K562 (cell line): Measurements from ENCODE around the gene GPER1. TPM values are rescaled to one million over a fixed set of nuclear protein-coding genes. Genes with fewer than 3 reads are reported as not detected.

Source experiments
- ATAC-seq: fragments of 200-7000 bp; cut with Tn5 transposase; 3 replicates; pipeline ENCODE4 v1.9.1; 2020; ENCODE audit warnings: moderate library complexity
- BruUV-seq: library from RNA; stranded (reverse); fragments of 400-500 nt; replicated peaks from 2 replicates; lab custom pipeline; 2021; lab: Mats Ljungman, UMichigan
- CTCF ChIA-PET: fragments of 300-600 bp; formaldehyde crosslinking; extraction: SDS; loops from one replicate; lab custom pipeline; 2021; ENCODE audit warnings: low intra/inter-chr PET ratio; lab: Yijun Ruan, JAX
- POLR2A ChIA-PET: fragments of 300-600, 350-650 bp; sonication (Branson Sonifier 250); formaldehyde crosslinking; extraction: SDS; loops from one replicate; lab custom pipeline; 2021; ENCODE audit warnings: antibody characterized with exemption, inconsistent platforms; lab: Yijun Ruan, JAX
- DNase-seq, 4 experiments: peaks; one replicate each; pipeline versions ENCODE4 v3.0.0 to v3.0.0-alpha.2; 2011 to 2018; ENCODE audit warnings: low spot score in 3 of 4, mixed read lengths in 3 of 4; ENCODE audit errors: extremely low read depth in 1 of 4
- FAIRE-seq: peaks from 2 replicates; lab custom pipeline; 2011; peaks lifted over from hg19 to GRCh38; lab: Jason Lieb, UNC
- H2AFZ ChIP-seq: 2 replicates; pipeline ENCODE4 v1.6.0; 2011; ENCODE audit warnings: low read depth, low read length, control low read depth, inconsistent platforms
- H3K27ac ChIP-seq: fragments of 200-600 bp; 3 replicates; pipeline ENCODE4 v1.8.0; 2011; ENCODE audit warnings: low read depth, mild to moderate bottlenecking, control low read depth, inconsistent platforms, low read length, moderate library complexity, mixed read lengths; ENCODE audit errors: extremely low read depth
- H3K27me3 ChIP-seq, 2 experiments: fragments of 300-600 bp in 1 of 2; 2 replicates in 1 of 2; 3 replicates in 1 of 2; pipeline versions ENCODE4 v1.6.0 to v1.8.0; 2011; ENCODE audit warnings: inconsistent platforms in 2 of 2, low read length in 2 of 2, mild to moderate bottlenecking in 1 of 2, mixed read lengths in 1 of 2, moderate library complexity in 1 of 2; ENCODE audit not compliant: control insufficient read depth in 2 of 2, insufficient read depth in 2 of 2
- H3K36me3 ChIP-seq: fragments of 300-600 bp; 3 replicates; pipeline ENCODE4 v1.8.0; 2011; ENCODE audit warnings: mild to moderate bottlenecking, low read length, inconsistent platforms; ENCODE audit not compliant: control insufficient read depth, insufficient read depth
- H3K4me1 ChIP-seq, 2 experiments: fragments of 200-600 bp in 1 of 2; replicated peaks in 1 of 2; 2 replicates in 1 of 2; 3 replicates in 1 of 2; pipeline versions ENCODE4 v1.5.1 to v1.8.0; 2011; ENCODE audit warnings: inconsistent platforms in 2 of 2, low read length in 2 of 2, mild to moderate bottlenecking in 1 of 2, mixed read lengths in 1 of 2, moderate library complexity in 1 of 2; ENCODE audit not compliant: control insufficient read depth in 2 of 2, insufficient read depth in 2 of 2
- H3K4me2 ChIP-seq: 2 replicates; pipeline ENCODE4 v1.6.1; 2011; ENCODE audit warnings: low read length, control low read depth, inconsistent platforms, mixed read lengths; ENCODE audit not compliant: insufficient read depth
- H3K4me3 ChIP-seq: fragments of 200-600 bp; sonication (generic), shearing (Covaris generic); 2 replicates; pipeline ENCODE4 v1.5.1; 2016; ENCODE audit warnings: control low read depth, inconsistent platforms
- H3K79me2 ChIP-seq: fragments of 200-600 bp; 3 replicates; pipeline ENCODE4 v1.8.0; 2011; ENCODE audit warnings: low read length, inconsistent platforms; ENCODE audit not compliant: control insufficient read depth, insufficient read depth
- H3K9ac ChIP-seq, 2 experiments: 2 replicates each; pipeline versions ENCODE4 v1.6.0 to v1.6.1; 2011; ENCODE audit warnings: low read depth in 2 of 2, low read length in 2 of 2, control low read depth in 1 of 2, inconsistent platforms in 1 of 2, mild to moderate bottlenecking in 1 of 2, mixed read lengths in 1 of 2; ENCODE audit not compliant: insufficient read depth in 1 of 2
- H3K9me1 ChIP-seq: one replicate; pipeline ENCODE4 v1.6.0; 2011; ENCODE audit warnings: inconsistent platforms, mild to moderate bottlenecking, low read length, moderate library complexity; ENCODE audit not compliant: control insufficient read depth, insufficient read depth
- H3K9me3 ChIP-seq: replicated peaks from 2 replicates; pipeline ENCODE4 v1.5.1; 2011; ENCODE audit warnings: low read depth, low read length, inconsistent platforms; ENCODE audit not compliant: control insufficient read depth, insufficient read depth
- H4K20me1 ChIP-seq: replicated peaks from 2 replicates; pipeline ENCODE4 v1.6.1; 2011; ENCODE audit warnings: low read length, inconsistent platforms, mixed read lengths; ENCODE audit not compliant: control insufficient read depth, insufficient read depth
- AFF4 ChIP-seq: sonication (generic); formaldehyde crosslinking; IDR thresholded peaks from 2 replicates; pipeline ENCODE4 v1.8.0; 2023; ENCODE audit warnings: mild to moderate bottlenecking, missing genetic modification reagents
- BMI1 ChIP-seq: fragments of 150-350 bp; IDR thresholded peaks from 2 replicates; pipeline ENCODE4 v1.6.1; 2014; ENCODE audit warnings: low read length
- ELK1 ChIP-seq: sonication (generic); formaldehyde crosslinking; IDR thresholded peaks from 2 replicates; pipeline ENCODE4 v1.8.1; 2022; ENCODE audit warnings: missing genetic modification reagents
- MCM7 ChIP-seq, 2 experiments: fragments of 450-650 bp; IDR thresholded peaks; 2 replicates each; pipeline ENCODE4 v1.6.1; 2016 to 2018
- NFYB ChIP-seq: IDR thresholded peaks from 2 replicates; pipeline ENCODE4 v1.6.1; 2011; ENCODE audit warnings: mild to moderate bottlenecking, moderate library complexity; ENCODE audit not compliant: insufficient read length; ENCODE audit errors: extremely low read depth
- PHB ChIP-seq: fragments of 250-450 bp; sonication (Bioruptor Pico); IDR thresholded peaks from 2 replicates; pipeline ENCODE4 v1.5.0; 2021
- SNAPC5 ChIP-seq: fragments of 250-450 bp; sonication (Bioruptor Pico); IDR thresholded peaks from 2 replicates; pipeline ENCODE4 v1.8.0; 2021; ENCODE audit warnings: moderate library complexity, mild to moderate bottlenecking, inconsistent platforms
- TCF15 ChIP-seq: fragments of 250-450 bp; sonication (Bioruptor Pico); IDR thresholded peaks from 2 replicates; pipeline ENCODE4 v1.8.0; 2022; ENCODE audit warnings: moderate library complexity, mild to moderate bottlenecking, inconsistent platforms
- TCF7L2 ChIP-seq: fragments of 150-350 bp; IDR thresholded peaks from 2 replicates; pipeline ENCODE4 v1.6.1; 2016; ENCODE audit warnings: low read depth, mild to moderate bottlenecking, low read length, moderate library complexity
- ZNF232 ChIP-seq: sonication (generic); formaldehyde crosslinking; IDR thresholded peaks from 2 replicates; pipeline ENCODE4 v1.8.0; 2022; ENCODE audit warnings: mild to moderate bottlenecking, missing genetic modification reagents
- WGBS: fragments of 100-300 bp; shearing (Covaris generic); methylation state at CpG from one replicate; pipeline ENCODE4 v1.1.6; 2016; ENCODE audit warnings: low coverage, mixed read lengths; ENCODE audit not compliant: insufficient coverage; ENCODE audit errors: missing lambda C conversion rate; 5-methylcytosine and 5-hydroxymethylcytosine counted together
- in situ Hi-C: fragments of 300-500 bp; cut with MboI; formaldehyde crosslinking; loops from 4 replicates; pipeline ENCODE4 v1.15.0; 2018; ENCODE audit warnings: inconsistent platforms, mixed read lengths
- intact Hi-C: fragments of 100-400 bp; cut with micrococcal nuclease; formaldehyde crosslinking; loops from 2 replicates; pipeline ENCODE4 v1.14.2; 2022
- polyA plus RNA-seq, 8 experiments: library from polyadenylated mRNA; depleted of rRNA in 4 of 8; stranded (reverse) in 5 of 8; unstranded in 3 of 8; fragments of >200 nt; fragmentation: Nextera tagmentation in 2 of 8; fragmentation: Illumina TruSeq in 1 of 8; extraction: Ambion mirVana in 2 of 8; extraction: Trizol in 1 of 8; gene quantifications; 2 replicates each; pipeline versions ENCODE4 v1.2.1 to v1.2.3, GENCODE V29; 2011 to 2014; ENCODE audit warnings: inconsistent platforms in 1 of 8, missing spikeins in 1 of 8
- total RNA-seq, 7 experiments: library from RNA; depleted of rRNA in 6 of 7; stranded (reverse); fragments of >200 nt in 6 of 7; fragmentation: Illumina TruSeq in 2 of 7; extraction: Trizol in 2 of 7; gene quantifications; 2 replicates each; pipeline versions ENCODE4 v1.2.1 to v1.2.3, GENCODE V29; 2011 to 2021; ENCODE audit warnings: low replicate concordance in 1 of 7

The GPER1 gene
- total and polyA plus RNA-seq, 9 of the 15 experiments (the other 6 are each of a cell fraction or from before 2014, with no cell fraction given) = 0.04 to 0.09 (median 0.08) TPM; not detected in 6

- no peak for FAIRE-seq
- CTCF ChIA-PET = interaction anchor here (1.2 kb wide), 1 partner anchor 149 kb away, joined by 5 read pairs; no protein-coding TSS in a partner anchor
- H2AFZ ChIP-seq = no peak overlapping the region
- H3K4me1 ChIP-seq = peaks cover 7 to 24% of the 10 kb centered on the region in 2 experiments; a peak in 4 of 5 replicates
- WGBS = 33% methylated on average over 6 of the region's 6 CpGs
- ATAC-seq = no peak
- no peak overlapping the region for H3K4me3 ChIP-seq
- H3K9me3 ChIP-seq = no peaks in the 10 kb centered on the region
- in situ Hi-C loops (no loop called here), intact Hi-C loops (no loop called here)
- TF ChIP-seq NFYB = no peak
- no peak for TF ChIP-seq TCF7L2
- TF ChIP-seq TCF15 (CRISPR knock-in tag) = no peak
- no peak for TF ChIP-seq PHB (CRISPR knock-in tag)
- TF ChIP-seq MCM7 (IDR thresholded peaks at IDR 0.05) = no peak
- TF ChIP-seq BMI1 = no peak
- TF ChIP-seq ZNF232 = no peak
- no peak for TF ChIP-seq ELK1 (CRISPR knock-in tag)
- no peak for TF ChIP-seq AFF4 (CRISPR knock-in tag)
- no peak for TF ChIP-seq SNAPC5
- H3K27me3 ChIP-seq = no peaks in the 10 kb centered on the region
- H3K79me2 ChIP-seq = peaks cover 12% of the 10 kb centered on the region
- no peaks in the 10 kb centered on the region for H4K20me1 ChIP-seq
- POLR2A ChIA-PET = no interaction called here
- H3K9ac ChIP-seq = no peak overlapping the region
- no peaks in the 10 kb centered on the region for H3K36me3 ChIP-seq
- H3K9me1 ChIP-seq = no peaks in the 10 kb centered on the region
- H3K27ac ChIP-seq = no peak overlapping the region
- BruUV-seq = no TSS peak
- H3K4me2 ChIP-seq = no peak overlapping the region
- no peak for DNase-seq
Observed at GRCh38 chr7:1141651-1142050, 53.7 kb downstream of the GPER1 start.
